A549 (cell line): ENCODE data around the gene MZT2A. TPM values are rescaled to one million over a fixed set of nuclear protein-coding genes. Genes with fewer than 3 reads are reported as not detected.
A peak's percentile ranks its signal among the peaks of the same experiment; 100 is the strongest.
"Not testable (repeated sequence)": the region's sequence is repeated elsewhere in the genome, so short reads cannot be mapped to it uniquely, and the experiment has no call there.

Source experiments
- ATAC-seq, 2 experiments: fragments of 200-7000 bp in 1 of 2; fragments of >200 bp in 1 of 2; cut with Nextera tagmentation in 1 of 2; cut with Tn5 transposase in 1 of 2; 3 replicates each; pipeline versions ENCODE4 v1.8.0 to v1.9.1; 2018 to 2020; ENCODE audit warnings: mild to moderate bottlenecking in 1 of 2, moderate library complexity in 1 of 2
- CTCF ChIA-PET: fragments of 300-600 bp; sonication (Branson Sonifier 250); formaldehyde crosslinking; extraction: SDS; loops from one replicate; lab custom pipeline; 2021; ENCODE audit warnings: antibody characterized with exemption, inconsistent platforms; lab: Yijun Ruan, JAX
- POLR2A ChIA-PET: fragments of 350-600 bp; formaldehyde crosslinking; extraction: SDS; loops from one replicate; lab custom pipeline; 2021; ENCODE audit warnings: antibody characterized with exemption, inconsistent platforms; lab: Yijun Ruan, JAX
- DNase-seq, 2 experiments: peaks; one replicate each; pipeline versions ENCODE4 v3.0.0 to v3.0.0-alpha.2; 2011 to 2016; ENCODE audit warnings: low read depth in 1 of 2, low spot score in 1 of 2
- FAIRE-seq: peaks from 2 replicates; lab custom pipeline; 2011; peaks lifted over from hg19 to GRCh38; lab: Jason Lieb, UNC
- H3K27ac ChIP-seq, 2 experiments: fragments of >200 bp; sonication (Bioruptor Twin); formaldehyde crosslinking; 3 replicates each; pipeline ENCODE4 v1.5.1; 2016 to 2017
- H3K4me1 ChIP-seq: fragments of >200 bp; sonication (Bioruptor Twin); formaldehyde crosslinking; 3 replicates; pipeline ENCODE4 v1.6.1; 2016
- H3K4me2 ChIP-seq: fragments of >200 bp; sonication (Bioruptor Twin); formaldehyde crosslinking; 3 replicates; pipeline ENCODE4 v1.6.1; 2016
- H3K4me3 ChIP-seq: fragments of >200 bp; sonication (Bioruptor Twin); formaldehyde crosslinking; 3 replicates; pipeline ENCODE4 v1.5.1; 2016
- H3K9me3 ChIP-seq: fragments of >200 bp; sonication (Bioruptor Twin); formaldehyde crosslinking; 3 replicates; pipeline ENCODE4 v1.6.1; 2016
- BHLHE40 ChIP-seq: IDR thresholded peaks from 2 replicates; pipeline ENCODE4 v1.6.1; 2012; ENCODE audit warnings: low read depth, low read length, inconsistent platforms
- CEBPB ChIP-seq, 2 experiments: fragments of >200 bp in 1 of 2; sonication (Bioruptor Twin) in 1 of 2; formaldehyde crosslinking in 1 of 2; IDR thresholded peaks; 2 replicates each; pipeline ENCODE4 v1.6.1; 2012 to 2016
- CHD2 ChIP-seq: fragments of 150-350 bp; IDR thresholded peaks from 2 replicates; pipeline ENCODE4 v1.6.1; 2014; ENCODE audit warnings: low read length; ENCODE audit not compliant: partially characterized antibody
- EHF ChIP-seq: fragments of 250-450 bp; sonication (Bioruptor Pico); IDR thresholded peaks from 2 replicates; pipeline ENCODE4 v1.5.0; 2020; ENCODE audit warnings: mild to moderate bottlenecking
- FOSL2 ChIP-seq, 2 experiments: fragments of 450-650 bp in 1 of 2; fragments of >200 bp in 1 of 2; sonication (Bioruptor Twin) in 1 of 2; formaldehyde crosslinking; IDR thresholded peaks; 2 replicates each; pipeline versions ENCODE4 v1.5.0 to v1.6.1; 2016 to 2020; ENCODE audit warnings: mild to moderate bottlenecking in 1 of 2, moderate library complexity in 1 of 2
- FOXS1 ChIP-seq: fragments of 250-450 bp; sonication (Bioruptor Pico); IDR thresholded peaks from 2 replicates; pipeline ENCODE4 v1.5.0; 2020; ENCODE audit warnings: mild to moderate bottlenecking, moderate library complexity
- HMGXB4 ChIP-seq: fragments of 250-450 bp; sonication (Bioruptor Pico); IDR thresholded peaks from 2 replicates; pipeline ENCODE4 v1.5.0; 2021; ENCODE audit warnings: mild to moderate bottlenecking, moderate library complexity, borderline replicate concordance
- HOXA7 ChIP-seq: fragments of 250-450 bp; sonication (Bioruptor Pico); IDR thresholded peaks from 2 replicates; pipeline ENCODE4 v1.5.0; 2020; ENCODE audit warnings: mild to moderate bottlenecking, moderate library complexity
- HOXB13 ChIP-seq: fragments of 250-450 bp; sonication (Bioruptor Pico); IDR thresholded peaks from 2 replicates; pipeline ENCODE4 v1.5.0; 2020; ENCODE audit warnings: low read depth, mild to moderate bottlenecking, moderate library complexity
- JUNB ChIP-seq: fragments of >200 bp; sonication (Bioruptor Twin); formaldehyde crosslinking; IDR thresholded peaks from 2 replicates; pipeline ENCODE4 v1.6.1; 2016
- MAX ChIP-seq: IDR thresholded peaks from 2 replicates; pipeline ENCODE4 v1.6.1; 2012
- RARB ChIP-seq: fragments of 250-450 bp; sonication (Bioruptor Pico); IDR thresholded peaks from 2 replicates; pipeline ENCODE4 v1.8.0; 2021; ENCODE audit warnings: mild to moderate bottlenecking, moderate library complexity
- RCOR1 ChIP-seq: fragments of 150-350 bp; IDR thresholded peaks from 2 replicates; pipeline ENCODE4 v1.6.1; 2014; ENCODE audit warnings: antibody characterized with exemption, low read length, low read depth
- RNF2 ChIP-seq: fragments of 200-600 bp; sonication (generic); IDR thresholded peaks from 2 replicates; pipeline ENCODE4 v1.6.1; 2016; ENCODE audit warnings: low read depth, mild to moderate bottlenecking, antibody characterized with exemption, moderate library complexity, borderline replicate concordance
- TFCP2L1 ChIP-seq: fragments of 250-450 bp; sonication (Bioruptor Pico); IDR thresholded peaks from 2 replicates; pipeline ENCODE4 v1.5.0; 2021; ENCODE audit warnings: mild to moderate bottlenecking
- WGBS: methylation state at CpG from one replicate; pipeline ENCODE4 v1.1.6; 2017; ENCODE audit errors: missing lambda C conversion rate; 5-methylcytosine and 5-hydroxymethylcytosine counted together
- polyA plus RNA-seq, 4 experiments: library from polyadenylated mRNA; depleted of rRNA in 3 of 4; stranded (reverse); fragments of >200 nt; fragmentation: RNase III in 1 of 4; extraction: RNeasy Plus Mini Kit Qiagen cat#74134 plus additional on column Dnase treatment in 1 of 4; gene quantifications; 2 replicates in 3 of 4; 3 replicates in 1 of 4; pipeline ENCODE4 v1.2.3, GENCODE V29; 2011 to 2017

Gene MZT2A
- polyA plus RNA-seq, 2 of the 4 experiments (the other 2 are of a cell fraction) = 69.2 to 119 TPM

- H3K27ac ChIP-seq, ATAC-seq, CTCF ChIA-PET, H3K9me3 ChIP-seq, FAIRE-seq, H3K4me2 ChIP-seq, POLR2A ChIA-PET, DNase-seq, H3K4me1 ChIP-seq, H3K4me3 ChIP-seq: not testable (repeated sequence)
- 92% methylated on average over 15 of the region's 18 CpGs for WGBS
These were observed 13.9 kb downstream of the MZT2A start for GRCh38 chr2:131478074-131478849.

GRCh38 chr2:131477227-131477626, 15.0 kb downstream of the MZT2A start:
- H3K4me3 ChIP-seq, FAIRE-seq, H3K27ac ChIP-seq, H3K9me3 ChIP-seq, H3K4me1 ChIP-seq, ATAC-seq, POLR2A ChIA-PET, DNase-seq, H3K4me2 ChIP-seq: not testable (repeated sequence)
- WGBS = 80% methylated on average over 1 of the region's 1 CpG
- CTCF ChIA-PET = interaction anchor here (1.2 kb wide), 1 partner anchor 15 kb away, joined by 4 read pairs; the partner anchor contains the start of gene MZT2A

- FAIRE-seq, H3K4me2 ChIP-seq, H3K27ac ChIP-seq, H3K4me1 ChIP-seq, DNase-seq, H3K9me3 ChIP-seq, ATAC-seq, H3K4me3 ChIP-seq, POLR2A ChIA-PET: not testable (repeated sequence)
- CTCF ChIA-PET = interaction anchor here (1.2 kb wide), 1 partner anchor 16 kb away, joined by 4 read pairs; the partner anchor contains the start of gene MZT2A
- 95% methylated on average over 25 of the region's 25 CpGs for WGBS
These were observed 15.8 kb downstream of the MZT2A start for GRCh38 chr2:131476363-131476762.

- Histone ChIP-seq H3K27ac (no peak within 1 kb of the TSS), H3K4me2 (no peak within 1 kb of the TSS), H3K4me1 (no peaks in the 10 kb centered on the region), H3K4me3 (no peak within 1 kb of the TSS), H3K9me3 (no peaks in the 10 kb centered on the region)
- TF ChIP-seq RCOR1 (no peak), BHLHE40 (no peak), CEBPB (IDR thresholded peaks at IDR 0.05) (no peak), JUNB (no peak), HMGXB4 (CRISPR knock-in tag) (no peak), CHD2 (no peak), MAX (no peak), FOSL2 (IDR thresholded peaks at IDR 0.05) (no peak), FOSL2 (CRISPR knock-in tag; IDR thresholded peaks at IDR 0.05) (no peak), TFCP2L1 (CRISPR knock-in tag) (no peak), HOXA7 (CRISPR knock-in tag) (no peak), EHF (CRISPR knock-in tag) (no peak), FOXS1 (CRISPR knock-in tag) (no peak), RARB (CRISPR knock-in tag) (no peak), HOXB13 (CRISPR knock-in tag) (no peak), RNF2 (no peak)
- ATAC-seq = no peak
- CTCF ChIA-PET = interaction anchor here (0.6 kb wide), 1 partner anchor 1209 kb away, joined by 3 read pairs; no protein-coding TSS in a partner anchor
- POLR2A ChIA-PET = no interaction called here
- 98% methylated on average over 16 of the region's 27 CpGs for WGBS
- no peak for DNase-seq
- FAIRE-seq = no peak
These were observed 16.4 kb downstream of the MZT2A start, which contains the start of gene TUBA3D for GRCh38 chr2:131475831-131476230. Gene TUBA3D (plus strand): TSS chr2:131476119. CDS start chr2:131476200, 81 bp downstream.

GRCh38 chr2:131473266-131473665, 18.9 kb downstream of the MZT2A start:
- H3K27ac ChIP-seq, ATAC-seq, FAIRE-seq, H3K4me3 ChIP-seq, POLR2A ChIA-PET, H3K4me1 ChIP-seq, H3K9me3 ChIP-seq, DNase-seq, H3K4me2 ChIP-seq: not testable (repeated sequence)
- WGBS = 91% methylated on average over 2 of the region's 2 CpGs
- CTCF ChIA-PET = interaction anchor here (1.1 kb wide), 1 partner anchor 20 kb away, joined by 3 read pairs; no protein-coding TSS in a partner anchor

- peak; percentile 46 to 53; a peak in 5 of 6 replicates for ATAC-seq
- DNase-seq, H3K4me3 ChIP-seq, POLR2A ChIA-PET, H3K9me3 ChIP-seq, H3K4me1 ChIP-seq, H3K27ac ChIP-seq, H3K4me2 ChIP-seq, FAIRE-seq: not testable (repeated sequence)
- CTCF ChIA-PET = interaction anchor here (1.0 kb wide), 1 partner anchor 21 kb away, joined by 3 read pairs; no protein-coding TSS in a partner anchor
- 100% methylated on average over 1 of the region's 8 CpGs for WGBS
These were observed 20.6 kb downstream of the MZT2A start for GRCh38 chr2:131471624-131472023.

GRCh38 chr2:131470944-131471343, 21.3 kb downstream of the MZT2A start:
- H3K9me3 ChIP-seq, POLR2A ChIA-PET, H3K4me1 ChIP-seq, DNase-seq, FAIRE-seq, H3K27ac ChIP-seq, H3K4me2 ChIP-seq, H3K4me3 ChIP-seq, ATAC-seq: not testable (repeated sequence)
- WGBS = 87% methylated on average over 3 of the region's 3 CpGs
- CTCF ChIA-PET = interaction anchor here (0.7 to 1.0 kb wide), 2 partner anchors 22 to 50 kb away, joined by 3 read pairs; no protein-coding TSS in a partner anchor
